ENCODE measurements around the gene TRIM67.

The TRIM67 gene

DNA sequence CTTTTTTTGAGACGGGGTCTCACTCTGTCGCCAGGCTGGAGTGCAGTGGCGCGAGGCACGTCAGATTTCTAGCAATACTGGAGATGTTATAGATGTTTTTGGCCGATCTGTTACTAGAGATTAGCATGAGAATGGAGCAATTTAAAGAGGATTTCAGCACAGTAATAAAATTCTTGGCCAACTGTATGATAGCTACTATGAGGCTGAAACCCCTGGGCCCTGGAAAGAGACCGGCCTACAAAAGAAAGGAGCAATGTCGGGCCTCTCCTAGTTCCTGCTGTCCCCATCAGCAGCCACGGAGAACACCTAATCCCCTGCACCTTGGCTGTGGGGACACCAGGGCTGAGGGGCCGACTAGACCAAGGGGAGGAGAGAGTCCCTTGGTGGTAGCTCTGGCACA, 69.7 kb downstream of the TRIM67 start:
- H3K4me3 ChIP-seq (ENCODE audit: low read depth, low read length), result no peak overlapping the region

DNA sequence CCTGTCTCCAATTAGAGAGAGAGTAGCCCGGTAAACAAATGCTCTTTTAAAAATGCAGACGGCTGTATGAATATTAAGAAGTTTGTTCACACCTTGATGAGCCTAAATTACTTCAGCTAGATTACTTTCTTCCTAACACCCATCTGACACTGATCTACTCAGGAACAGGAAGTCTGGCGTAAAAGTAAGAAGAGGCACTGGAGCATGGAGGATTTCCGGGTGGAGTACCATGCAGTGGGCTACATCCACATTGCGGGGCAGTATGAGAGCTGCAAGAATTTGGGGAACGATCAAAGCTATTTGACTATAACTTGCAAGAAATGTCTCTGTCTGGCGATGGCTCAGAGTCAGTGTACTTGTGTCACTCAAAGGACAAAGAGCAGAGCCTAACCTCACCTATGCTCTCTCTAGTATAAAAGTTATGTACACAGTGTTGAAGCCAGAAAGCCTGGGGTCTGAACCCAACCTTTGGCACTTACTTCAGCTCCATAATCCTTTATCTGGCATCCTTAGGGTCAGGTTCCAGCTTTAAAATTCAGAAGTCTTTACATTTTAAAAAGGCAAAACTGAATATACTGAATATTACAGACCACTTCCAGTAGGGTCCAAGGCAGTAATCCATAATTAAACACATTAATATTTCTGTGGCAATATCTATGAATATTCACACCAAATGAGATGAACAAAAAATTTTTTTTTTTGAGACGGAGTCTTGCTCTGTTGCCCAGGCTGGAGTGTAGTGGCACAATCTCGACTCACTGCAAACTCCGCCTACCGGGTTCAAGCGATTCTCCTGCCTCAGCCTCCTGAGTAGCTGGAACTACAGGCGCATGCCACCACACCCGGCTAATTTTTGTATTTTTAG, 71.2 kb downstream of the TRIM67 start:
- H3K4me3 ChIP-seq (ENCODE audit: low read depth, low read length), result no peak overlapping the region

DNA sequence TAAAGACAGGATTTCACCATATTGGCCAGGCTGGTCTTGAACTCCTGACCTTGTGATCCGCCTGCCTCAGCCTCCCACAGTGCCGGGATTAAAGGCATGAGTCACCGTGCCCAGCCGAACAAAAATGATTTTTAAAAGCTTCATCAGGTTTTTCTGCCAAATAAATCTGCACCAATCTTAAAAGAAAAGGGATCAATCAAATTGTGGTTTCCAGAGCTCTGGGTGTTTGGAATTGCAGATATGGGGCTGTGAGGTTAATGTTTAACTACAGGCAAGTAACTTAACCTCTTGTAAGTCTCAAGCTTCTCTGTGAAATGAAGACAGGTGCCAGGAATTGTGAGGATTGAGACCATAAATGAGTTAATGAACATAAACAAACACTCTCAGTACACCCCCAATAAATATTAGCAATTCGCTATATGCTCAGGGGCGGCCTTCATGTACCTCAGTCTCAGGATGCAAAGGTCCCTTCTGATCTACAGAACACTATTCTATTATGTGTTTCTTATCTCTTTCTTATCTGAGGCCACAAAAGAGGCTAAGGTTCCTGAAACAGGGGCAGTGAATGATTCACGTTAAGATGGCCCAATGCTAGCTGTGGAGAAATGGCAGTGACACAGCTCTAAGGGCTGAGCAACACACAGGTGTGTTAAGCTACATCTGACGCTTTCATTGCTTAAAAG, 72.0 kb downstream of the TRIM67 start:
- H3K4me3 ChIP-seq (ENCODE audit: low read depth, low read length), result no peak overlapping the region

DNA sequence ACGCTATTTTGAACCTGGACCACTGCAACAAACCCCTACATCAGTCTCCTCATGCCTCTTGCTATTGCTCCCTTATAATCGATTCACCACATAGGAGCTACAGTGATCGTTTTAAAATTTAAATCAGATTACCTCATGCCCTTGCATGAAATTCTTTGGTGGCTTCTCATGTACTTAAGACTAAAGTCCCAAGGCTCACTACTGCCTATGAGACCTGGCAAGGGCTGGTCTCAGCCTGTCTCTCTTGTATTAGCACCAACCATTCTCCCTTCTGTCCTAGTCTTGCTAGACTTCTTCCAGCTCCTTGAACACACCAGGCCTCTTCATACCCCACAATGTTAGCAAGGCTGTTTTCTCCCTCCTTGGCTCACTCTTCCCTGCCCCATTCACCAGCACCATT, 72.6 kb downstream of the TRIM67 start:
- H3K4me3 ChIP-seq (ENCODE audit: low read depth, low read length), result no peak overlapping the region

DNA sequence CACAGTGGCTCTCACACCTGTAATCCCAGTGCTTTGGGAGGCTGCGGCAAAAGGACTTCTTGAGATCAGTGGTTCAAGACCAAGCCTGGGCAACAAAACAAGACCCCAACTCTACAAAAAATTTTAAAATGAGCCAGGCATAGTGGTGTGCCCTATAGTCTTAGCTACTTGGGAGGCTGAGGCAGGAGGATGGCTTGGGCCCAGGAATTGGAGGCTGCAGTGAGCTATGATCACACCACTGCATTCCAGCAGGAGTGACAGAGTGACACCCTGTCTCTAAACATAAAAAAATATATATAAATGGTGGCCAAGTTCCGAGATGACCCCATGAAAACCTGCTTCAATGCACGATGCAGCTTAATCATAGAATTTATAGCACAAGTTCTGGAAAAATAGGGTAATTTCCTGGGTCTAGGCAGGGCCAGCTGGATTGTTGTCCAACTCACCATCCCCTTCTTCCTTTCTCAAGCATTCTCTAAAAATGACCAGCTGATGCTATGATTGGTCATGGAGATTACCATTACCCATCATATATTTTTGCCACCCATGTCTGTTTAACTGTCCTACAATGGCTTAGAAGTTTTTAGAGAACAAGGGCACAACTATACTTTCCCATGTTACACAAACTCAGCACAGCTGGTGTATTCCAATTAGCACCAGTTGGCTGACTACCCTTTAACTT, 73.8 kb downstream of the TRIM67 start:
- no peak overlapping the region for H3K4me3 ChIP-seq (ENCODE audit: low read depth, low read length)

DNA sequence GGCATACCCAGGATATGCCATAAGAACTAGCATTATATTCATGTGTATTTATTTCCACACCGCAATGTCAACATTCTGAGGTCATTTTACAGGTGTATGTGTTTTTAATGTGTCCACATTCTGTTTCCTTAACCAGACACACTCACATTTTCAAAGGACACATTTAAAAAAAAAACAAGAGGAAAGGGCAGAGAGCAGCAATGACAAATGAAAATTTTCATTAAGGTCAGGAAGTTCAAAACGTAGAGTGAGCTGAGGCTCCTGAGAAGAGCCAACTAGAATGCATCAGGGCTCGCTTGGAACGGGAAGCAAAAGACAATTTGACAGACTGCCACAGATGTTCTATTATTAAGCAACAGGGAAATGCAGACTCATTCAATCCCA, 74.3 kb downstream of the TRIM67 start:
- H3K4me3 ChIP-seq (ENCODE audit: low read depth, low read length), result no peak overlapping the region

DNA sequence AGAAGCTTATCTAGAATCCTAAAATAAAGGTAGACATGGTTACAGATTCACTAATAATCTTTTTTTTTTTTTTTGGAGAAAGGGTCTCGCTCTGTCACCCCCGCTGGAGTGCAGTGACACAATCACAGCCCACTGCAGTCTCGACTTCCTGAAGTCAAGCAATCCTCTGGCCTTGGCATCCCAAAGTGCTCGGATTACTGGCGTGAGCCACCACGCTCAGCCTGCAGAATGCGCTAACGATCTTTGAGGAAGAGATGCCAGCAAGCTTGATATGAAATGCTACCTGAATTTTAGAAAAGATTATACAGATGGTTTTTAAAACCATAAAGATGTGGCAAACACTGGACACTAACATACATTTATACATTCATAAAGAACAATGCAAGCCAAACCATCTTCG, 75.1 kb downstream of the TRIM67 start:
- H3K4me3 ChIP-seq (ENCODE audit: low read depth, low read length), result no peak overlapping the region

DNA sequence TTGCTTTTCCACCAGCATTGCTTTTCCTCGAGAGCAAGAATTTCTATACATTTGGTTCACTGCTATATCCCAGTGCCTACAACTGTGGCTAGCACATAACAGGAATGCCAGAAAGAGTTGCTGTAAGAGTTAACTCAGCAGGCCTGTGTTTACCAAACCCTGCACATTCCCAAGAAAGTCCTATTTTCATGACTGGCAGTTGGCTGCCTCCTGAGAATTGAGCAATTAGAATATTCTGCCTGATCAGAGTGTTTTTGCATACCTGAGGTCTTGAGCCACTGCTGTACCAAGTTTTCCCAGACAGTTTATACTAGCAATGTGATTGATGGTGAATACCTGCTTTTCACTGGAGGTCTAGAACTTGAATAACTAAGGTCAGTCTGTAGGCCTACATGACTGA, 76.4 kb downstream of the TRIM67 start:
- H3K4me3 ChIP-seq (ENCODE audit: low read depth, low read length), result no peak overlapping the region

DNA sequence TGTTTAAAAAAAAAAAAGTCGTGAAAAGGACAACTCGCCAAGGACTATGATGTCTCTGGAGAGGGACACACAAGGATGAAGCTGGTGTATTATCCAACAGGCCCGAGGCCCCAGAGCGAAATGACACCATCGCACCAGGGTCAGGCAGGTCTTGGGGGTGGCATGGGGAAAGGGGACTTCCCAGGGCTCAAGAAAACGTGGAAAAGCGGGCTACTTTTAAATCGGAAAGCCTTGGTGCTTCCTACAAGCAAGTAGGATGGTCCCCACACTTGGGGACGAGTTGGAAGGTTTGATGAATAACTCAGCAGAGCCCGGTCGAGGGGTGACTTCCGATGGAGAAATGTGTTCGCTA, 78.6 kb downstream of the TRIM67 start:
- peak overlapping the region; percentile 84 for H3K4me3 ChIP-seq (ENCODE audit: low read depth, low read length)

DNA sequence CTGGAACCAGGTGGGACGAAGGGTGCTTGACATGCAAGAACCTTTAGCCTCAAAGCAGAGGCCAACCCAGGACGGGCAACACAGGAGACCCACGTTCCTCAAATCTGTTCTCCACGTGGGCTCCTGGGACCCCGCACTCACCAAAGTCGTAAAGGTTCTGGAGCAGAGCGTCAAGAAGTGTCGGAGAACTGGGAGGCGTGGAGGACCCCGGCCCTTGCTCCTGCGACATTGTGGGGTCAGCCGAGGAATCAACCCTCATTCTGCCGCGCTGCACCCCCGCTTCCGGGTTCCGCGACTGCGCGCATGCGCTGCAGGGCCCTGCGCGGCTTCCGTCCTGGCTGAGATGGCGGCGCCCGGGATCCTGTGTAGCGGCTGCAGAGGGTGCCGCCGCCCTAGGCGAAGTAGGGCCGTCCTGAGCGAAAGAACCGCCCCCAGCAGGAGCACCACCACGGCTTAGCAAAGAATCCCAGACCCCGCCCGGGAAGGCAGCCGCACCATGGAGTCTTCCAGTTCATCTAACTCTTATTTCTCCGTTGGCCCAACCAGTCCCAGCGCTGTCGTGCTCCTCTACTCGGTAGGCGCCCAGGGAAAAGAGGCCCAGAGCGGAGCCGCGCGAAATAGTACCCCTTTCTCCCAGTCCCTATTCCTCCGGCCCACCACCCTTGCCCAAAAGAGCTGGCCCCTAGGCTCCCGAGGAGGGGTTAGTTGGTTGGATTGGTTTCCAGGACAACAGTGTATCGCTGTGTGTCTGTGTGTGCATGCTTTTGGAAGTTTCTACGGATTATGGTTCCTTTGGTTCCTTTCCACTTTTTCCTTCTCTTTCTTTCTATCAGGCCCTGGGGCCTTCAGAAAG, 79.3 kb downstream of the TRIM67 start, which contains the start of gene GNPAT:
Gene GNPAT (plus strand): TSS at position 330 of the 853 bp plus-strand sequence. CDS start 167 bp downstream, at position 497.
- peak within 1 kb of the TSS; percentile 84 for H3K4me3 ChIP-seq (ENCODE audit: low read depth, low read length)

DNA sequence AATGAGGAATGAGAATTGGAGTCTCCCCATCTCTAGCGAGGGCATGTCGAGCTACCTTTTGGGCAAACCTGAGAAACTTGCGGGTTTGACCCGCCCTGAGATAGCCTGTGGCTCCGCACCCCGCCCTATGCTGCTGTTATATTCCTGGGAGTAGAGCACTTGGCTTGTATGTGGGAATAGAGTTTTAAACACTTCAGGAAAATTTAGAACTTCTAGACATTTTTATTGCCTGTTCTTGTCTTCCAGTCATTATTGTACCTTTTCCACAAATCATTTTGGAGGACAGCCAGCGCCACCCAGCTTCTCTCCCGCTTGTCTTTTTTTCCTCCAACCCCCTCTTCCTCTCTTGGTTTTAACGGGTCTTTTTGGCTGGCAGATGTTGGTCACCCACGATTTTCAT, 79.9 kb downstream of the TRIM67 start:
- H3K4me3 ChIP-seq (ENCODE audit: low read depth, low read length), result peak overlapping the region; percentile 84

DNA sequence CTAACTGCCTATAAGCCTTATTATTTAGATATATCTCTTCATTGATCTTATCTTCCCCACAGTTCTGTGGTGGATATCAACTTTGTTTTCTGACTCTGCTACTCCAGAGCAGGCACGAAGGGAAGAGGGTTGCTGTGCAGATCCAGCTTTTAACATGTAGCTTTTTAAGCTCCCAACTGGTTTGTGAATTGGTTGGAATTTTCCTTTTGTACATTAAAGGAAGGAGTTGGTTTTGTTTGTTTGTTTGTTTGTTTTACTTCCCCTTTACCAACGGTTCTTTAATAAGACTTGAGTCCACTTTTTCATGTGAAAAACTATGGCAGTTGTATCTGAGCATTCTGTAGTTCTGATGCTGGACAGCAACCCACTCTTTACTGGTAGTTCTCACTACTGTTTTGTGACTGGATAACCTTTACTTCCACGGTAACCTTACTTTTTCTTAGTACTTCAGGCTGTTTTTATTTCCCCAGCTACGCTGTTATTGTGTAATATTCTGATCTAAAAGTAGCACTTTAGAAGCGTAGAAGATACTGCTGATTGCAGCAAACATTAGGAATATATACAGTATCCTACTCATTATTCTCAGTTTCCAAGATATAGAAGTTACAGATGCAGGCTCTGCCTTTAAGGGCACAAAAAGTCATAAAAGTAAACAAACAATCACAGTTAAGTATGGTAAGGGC, 80.8 kb downstream of the TRIM67 start:
- H3K4me3 ChIP-seq (ENCODE audit: low read depth, low read length), result no peak overlapping the region

DNA sequence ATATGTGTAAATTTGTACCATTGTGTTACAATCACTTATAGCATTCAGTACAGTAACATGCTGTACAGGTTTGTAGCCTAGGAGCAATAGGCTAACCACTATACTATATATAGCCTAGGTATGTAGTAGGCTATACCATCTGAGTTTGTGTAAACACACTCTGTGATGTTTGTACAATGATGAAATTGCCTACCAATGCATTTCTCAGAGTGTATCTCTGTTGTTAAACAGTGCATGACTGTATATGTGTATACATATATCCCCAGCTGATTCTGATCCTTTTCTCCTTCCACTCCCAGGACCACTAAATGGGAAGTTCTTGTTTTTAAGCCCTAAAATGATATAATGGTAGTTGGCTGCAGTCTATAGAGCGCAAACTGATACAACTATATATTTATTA, 86.9 kb downstream of the TRIM67 start:
- no peak overlapping the region for H3K4me3 ChIP-seq (ENCODE audit: low read depth, low read length)

DNA sequence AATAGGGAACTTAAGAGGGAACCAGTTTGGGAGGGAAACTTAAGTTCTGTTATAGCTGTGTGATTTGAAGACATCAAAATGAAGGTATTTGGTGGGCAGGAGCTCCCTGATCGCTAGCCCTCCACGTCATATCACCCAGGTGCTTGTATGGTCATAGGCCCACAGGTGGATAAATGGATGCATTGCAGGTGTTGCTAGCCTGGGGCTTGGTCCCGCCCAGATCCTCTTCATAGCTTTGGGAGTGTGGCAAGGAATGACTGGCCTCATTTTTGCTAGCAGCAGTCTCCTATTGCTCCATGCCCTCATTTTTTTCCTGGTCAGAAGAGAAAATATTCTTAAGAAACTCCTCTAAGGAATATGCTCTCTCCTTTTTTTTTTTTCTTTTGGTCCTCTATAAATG, 90.5 kb downstream of the TRIM67 start:
- H3K4me3 ChIP-seq (ENCODE audit: low read depth, low read length), result no peak overlapping the region

DNA sequence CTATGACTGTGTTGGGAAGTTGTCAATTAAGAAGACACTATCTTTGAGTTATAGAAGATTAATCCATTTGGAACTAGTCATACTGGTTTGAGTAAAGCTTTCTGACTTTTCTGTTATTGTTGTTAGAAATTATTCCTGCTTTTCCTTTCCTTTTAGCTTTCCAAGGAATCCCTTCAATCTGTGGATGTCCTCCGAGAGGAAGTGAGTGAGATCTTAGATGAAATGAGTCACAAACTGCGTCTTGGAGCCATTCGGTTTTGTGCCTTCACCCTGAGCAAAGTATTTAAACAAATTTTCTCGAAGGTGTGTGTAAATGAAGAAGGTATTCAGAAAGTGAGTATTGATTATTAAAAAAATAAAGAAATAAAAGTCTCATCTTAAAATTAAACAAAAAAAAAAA, 98.5 kb downstream of the TRIM67 start:
- H3K4me3 ChIP-seq (ENCODE audit: low read depth, low read length), result no peak overlapping the region

DNA sequence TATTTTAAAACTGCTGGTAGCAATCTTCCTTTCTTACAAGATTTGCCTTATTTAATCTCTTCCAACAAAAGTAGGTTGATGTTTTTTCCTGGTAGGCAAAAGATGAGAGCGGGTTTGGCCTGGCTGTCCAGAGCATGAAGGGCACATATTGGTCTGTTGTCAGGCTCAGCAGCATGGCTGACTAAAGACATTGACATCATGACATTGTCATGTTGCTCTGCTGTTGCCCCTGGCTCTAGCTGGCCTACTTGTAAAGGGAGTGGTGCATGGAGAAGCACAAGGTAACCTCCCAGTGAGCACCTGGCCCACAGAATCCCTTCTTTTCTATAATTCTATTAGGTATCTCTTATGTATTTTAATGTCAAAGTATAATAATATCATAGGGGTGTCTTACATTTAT, 102.8 kb downstream of the TRIM67 start:
- no peak overlapping the region for H3K4me3 ChIP-seq (ENCODE audit: low read depth, low read length)

DNA sequence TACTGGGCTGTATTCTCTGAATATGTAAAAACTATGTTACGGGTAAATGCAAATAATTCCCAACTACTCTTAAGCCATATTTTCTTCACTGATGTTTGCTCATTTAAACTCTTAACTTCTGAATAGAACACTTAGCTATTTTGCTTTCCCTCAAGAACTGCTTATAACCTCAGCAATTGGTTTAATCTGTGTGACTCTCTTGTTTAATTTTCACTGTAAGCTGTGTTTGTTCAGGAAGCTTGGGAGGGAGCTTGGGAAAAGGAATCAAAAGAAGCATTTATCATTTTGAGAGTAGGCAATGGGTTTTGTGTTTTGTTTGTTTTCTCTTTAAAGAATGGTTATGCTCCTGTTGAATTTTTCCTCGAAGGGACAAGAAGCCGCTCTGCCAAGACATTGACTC, 103.5 kb downstream of the TRIM67 start:
- no peak overlapping the region for H3K4me3 ChIP-seq (ENCODE audit: low read depth, low read length)

DNA sequence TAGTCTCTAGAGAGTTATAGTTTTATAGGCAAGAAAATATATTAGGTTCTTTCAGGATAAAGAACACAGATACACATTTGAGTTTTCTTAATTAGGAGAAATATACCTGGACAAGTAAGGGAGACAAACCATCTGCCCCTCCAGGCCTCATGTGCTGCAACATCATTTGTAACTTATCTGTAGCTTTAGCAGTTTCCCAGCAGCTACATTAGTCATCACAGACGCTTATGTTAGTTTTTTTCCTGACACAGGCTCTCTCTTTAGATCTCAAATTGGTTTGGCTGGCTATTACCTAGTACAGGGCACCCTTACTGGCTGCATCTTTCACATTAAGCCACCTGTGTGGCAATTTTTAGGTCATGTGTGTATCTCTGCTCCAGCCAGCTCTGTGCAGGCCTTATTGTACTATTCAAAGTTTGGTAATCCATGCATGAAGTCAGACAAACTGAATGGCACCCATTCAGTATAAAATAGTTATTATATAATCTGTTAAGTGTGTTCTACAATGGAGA, 105.0 kb downstream of the TRIM67 start:
- no peak overlapping the region for H3K4me3 ChIP-seq (ENCODE audit: low read depth, low read length)
